Peyer's patch (tissue), 4 donors: ENCODE results near the gene SUCLG1.

ENCODE experiments used
- CTCF ChIP-seq, 6 experiments: fragments of 450-650 bp in 4 of 6; fragments of 200-600 bp in 2 of 6; sonication (generic) in 1 of 6; IDR thresholded peaks; one replicate each; pipeline ENCODE4 v1.5.1; 2017 to 2019; ENCODE audit warnings: antibody characterized with exemption in 6 of 6, mild to moderate bottlenecking in 3 of 6, moderate library complexity in 1 of 6
- POLR2A ChIP-seq, 2 donors: fragments of 450-650 bp; IDR thresholded peaks; one replicate each; pipeline ENCODE4 v1.5.1; 2017; ENCODE audit warnings: antibody characterized with exemption in 2 of 2, mild to moderate bottlenecking in 2 of 2, moderate library complexity in 2 of 2

- TF ChIP-seq CTCF (IDR thresholded peaks at IDR 0.05) (no peak), POLR2A (IDR thresholded peaks at IDR 0.05) (no peak)
These were observed 69.3 kb downstream of the SUCLG1 start for GRCh38 chr2:84389794-84390193.
